ENCODE data around the gene WDR54. TPM values are rescaled to one million over a fixed set of nuclear protein-coding genes. Genes with fewer than 3 reads are reported as not detected.
"Not testable (repeated sequence)": the region's sequence is repeated elsewhere in the genome, so short reads cannot be mapped to it uniquely, and the experiment has no call there.

The WDR54 gene
- total RNA-seq, 1 experiment from 2014 or later, result 183 TPM

DNA sequence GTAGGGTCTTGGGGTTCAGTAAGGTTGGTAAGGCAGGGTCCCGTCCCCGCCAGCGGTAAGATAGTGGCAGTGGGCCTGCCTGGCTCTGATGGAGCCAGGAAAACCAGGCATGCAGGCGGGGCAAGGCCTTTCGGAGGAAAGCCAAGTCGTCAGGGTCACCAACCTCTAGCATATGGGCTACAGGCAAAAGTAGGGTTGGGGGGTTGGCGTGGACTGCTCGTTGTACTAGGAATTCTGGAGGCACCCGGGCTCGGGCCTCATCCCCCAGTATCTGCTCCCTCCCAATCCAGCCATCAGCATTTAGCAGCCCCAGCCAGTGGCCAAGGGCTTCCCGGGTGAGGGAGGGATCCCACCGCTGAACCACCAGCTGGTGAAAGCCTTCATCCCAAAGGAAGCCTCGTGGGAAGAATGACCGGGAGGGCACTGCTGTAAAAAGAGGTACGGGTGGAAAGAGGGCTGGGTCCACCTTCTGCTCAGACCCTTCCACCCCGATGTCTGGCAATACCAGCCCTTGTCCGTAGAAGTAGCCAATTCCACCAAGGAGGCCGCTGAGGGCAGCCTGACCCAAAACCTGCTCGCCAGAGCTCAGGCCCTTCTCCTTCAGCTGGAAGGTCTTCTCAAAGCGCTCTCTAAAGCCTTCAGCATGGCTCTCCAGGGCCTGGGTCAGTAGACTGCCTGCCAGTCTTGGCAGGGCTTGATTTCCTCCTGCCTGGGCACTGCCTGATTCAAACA lies 40.7 kb downstream of the WDR54 start:
- in situ Hi-C loops (cut with HindIII; ENCODE audit: low pct_unique_long_range_greater_than_20kb, low sequenced_read_pairs), result no loop called here
- no peak for DNase-seq (ENCODE audit: low read depth)

DNA sequence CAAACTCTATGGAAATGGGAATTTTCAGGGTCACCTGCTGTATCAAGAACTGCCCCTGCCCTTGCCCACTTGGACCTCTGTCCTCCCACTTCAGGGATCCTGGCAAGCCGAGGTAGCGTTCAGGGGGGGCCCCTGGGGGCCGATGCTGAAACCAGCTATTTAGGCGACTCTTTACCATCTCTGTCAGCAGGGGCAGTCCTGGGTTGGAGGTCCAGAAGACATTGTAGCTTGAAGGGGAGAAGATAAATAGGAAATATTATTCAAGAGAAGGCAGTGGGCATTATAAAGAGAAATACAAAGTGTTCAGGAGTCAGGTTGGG lies 41.2 kb downstream of the WDR54 start:
- in situ Hi-C loops (cut with HindIII; ENCODE audit: low pct_unique_long_range_greater_than_20kb, low sequenced_read_pairs), result no loop called here
- no peak for DNase-seq (ENCODE audit: low read depth)

DNA sequence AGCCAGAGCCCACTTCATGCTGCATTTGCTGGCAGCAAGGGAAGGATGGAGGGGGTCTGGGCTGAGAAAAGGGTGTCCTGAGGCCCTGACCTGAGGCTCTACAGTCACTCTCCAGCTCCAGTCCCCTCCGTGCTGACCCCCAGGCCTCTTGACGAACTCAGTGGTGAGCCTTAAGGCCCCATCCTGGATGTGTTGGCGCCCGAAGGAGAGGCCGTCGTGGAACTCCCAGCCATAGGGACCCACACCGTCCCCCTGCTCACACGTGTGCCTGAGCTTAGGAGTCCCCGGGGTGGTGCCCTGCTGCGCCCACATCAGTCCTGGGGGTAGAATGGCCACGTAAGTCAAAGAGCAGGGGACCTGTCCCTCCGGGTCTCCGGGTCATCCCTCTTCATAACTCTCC lies 42.9 kb downstream of the WDR54 start:
- in situ Hi-C loops (cut with HindIII; ENCODE audit: low pct_unique_long_range_greater_than_20kb, low sequenced_read_pairs), result no loop called here
- DNase-seq (ENCODE audit: low read depth), result no peak

DNA sequence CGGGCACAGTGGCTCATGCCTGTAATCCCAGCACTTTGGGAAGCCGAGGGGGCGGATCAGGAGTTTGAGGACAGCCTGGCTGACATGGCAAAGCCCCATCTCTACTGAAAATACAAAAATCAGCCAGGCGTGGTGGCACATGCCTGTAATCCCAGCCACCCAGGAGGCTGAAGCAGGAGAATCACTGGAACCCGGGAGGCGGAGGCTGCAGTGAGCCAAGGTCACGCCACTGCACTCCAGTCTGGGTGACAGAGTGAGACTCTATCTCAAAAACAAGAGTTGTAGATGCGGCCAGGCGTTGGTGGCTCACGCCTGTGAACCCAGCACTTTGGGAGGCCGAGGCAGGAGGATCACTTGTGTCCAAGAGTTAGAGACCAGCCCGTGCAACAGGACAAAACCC lies 49.2 kb downstream of the WDR54 start:
- DNase-seq (ENCODE audit: low read depth); in situ Hi-C loops (cut with HindIII; ENCODE audit: low pct_unique_long_range_greater_than_20kb, low sequenced_read_pairs): not testable (repeated sequence)

DNA sequence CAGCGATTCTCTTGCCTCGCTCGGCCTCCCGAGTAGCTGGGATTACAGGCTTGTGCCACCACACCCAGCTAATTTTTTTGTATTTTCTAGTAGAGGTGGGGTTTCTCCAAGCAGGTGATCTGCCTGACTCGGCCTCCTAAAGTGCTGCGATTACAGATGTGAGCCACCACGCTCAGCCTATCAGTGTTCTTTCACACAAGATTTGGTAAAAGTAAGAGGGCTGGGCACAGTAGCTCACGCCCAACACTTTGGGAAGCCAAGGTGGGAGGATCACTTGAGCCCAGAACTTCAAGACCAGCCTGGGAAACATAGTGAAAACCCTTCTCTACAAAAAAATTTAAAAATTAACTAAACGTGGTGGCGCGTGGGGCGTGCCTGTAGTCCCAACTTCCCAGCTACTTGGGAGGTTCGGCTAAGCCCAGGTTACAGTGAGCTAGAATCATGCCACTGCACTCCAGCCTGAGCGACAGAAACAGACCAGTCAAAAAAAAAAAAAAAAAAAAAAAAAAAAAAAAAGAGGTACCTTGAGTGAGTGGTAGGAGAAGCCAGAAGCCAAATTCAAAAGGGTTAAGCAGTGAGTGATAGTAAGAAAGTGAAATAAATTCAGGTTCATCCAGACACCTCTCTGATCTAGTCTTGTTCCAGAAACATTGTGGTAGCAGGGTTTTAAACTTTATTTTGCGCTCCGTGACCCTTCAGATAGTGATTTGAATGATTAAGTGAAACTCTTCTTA lies 50.0 kb downstream of the WDR54 start:
- in situ Hi-C loops (cut with HindIII; ENCODE audit: low pct_unique_long_range_greater_than_20kb, low sequenced_read_pairs), result no loop called here
- DNase-seq (ENCODE audit: low read depth), result peak; percentile 47

GRCh38 chr2:74472086-74472944 lies 50.8 kb downstream of the WDR54 start, which contains the start of gene MRPL53:
Gene MRPL53, minus strand, starts transcription at chr2:74472680. Its CDS starts 20 bp downstream, at chr2:74472660.
- in situ Hi-C loops (cut with HindIII; ENCODE audit: low pct_unique_long_range_greater_than_20kb, low sequenced_read_pairs), result no loop called here
- peak; percentile 88 for DNase-seq (ENCODE audit: low read depth)

GRCh38 chr2:74472945-74473258 lies 51.4 kb downstream of the WDR54 start:
- in situ Hi-C loops (cut with HindIII; ENCODE audit: low pct_unique_long_range_greater_than_20kb, low sequenced_read_pairs), result no loop called here
- no peak for DNase-seq (ENCODE audit: low read depth)

GRCh38 chr2:74474481-74474880 lies 53.0 kb downstream of the WDR54 start:
- in situ Hi-C loops (cut with HindIII; ENCODE audit: low pct_unique_long_range_greater_than_20kb, low sequenced_read_pairs), result no loop called here

DNA sequence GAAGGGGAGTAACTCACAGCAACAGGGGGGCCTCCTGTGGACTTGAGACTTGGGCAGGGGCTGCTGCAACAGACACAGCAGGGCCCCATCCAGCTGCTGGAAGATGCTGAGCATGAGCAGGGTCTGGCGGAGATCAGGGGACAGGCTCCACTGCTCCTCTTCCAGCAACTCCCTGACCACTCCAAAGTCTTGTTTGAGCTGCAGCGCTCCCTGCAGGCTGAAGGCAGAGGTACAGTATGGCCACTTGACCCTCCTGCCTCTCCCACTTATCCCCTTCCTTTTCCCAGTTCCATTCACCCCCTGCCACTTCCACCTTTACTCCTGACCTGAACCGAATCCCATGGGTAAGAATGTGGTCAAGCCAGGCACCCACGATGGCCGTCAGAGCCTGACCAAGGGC lies 53.4 kb downstream of the WDR54 start:
- in situ Hi-C loops (cut with HindIII; ENCODE audit: low pct_unique_long_range_greater_than_20kb, low sequenced_read_pairs), result no loop called here
- DNase-seq (ENCODE audit: low read depth), result no peak

More at GRCh38 chr2:74474481-74474880, 53.0 kb downstream of the WDR54 start:
- no peak for DNase-seq (ENCODE audit: low read depth)

Other genes with a start within 250 kb of the WDR54 start
- 119 and 173 TPM in 2 replicates for gene MOB1A, start 242.9 kb upstream of the WDR54 start, total RNA-seq (2014; rRNA removed; shearing (Covaris generic); ENCODE audit: low replicate concordance)
- 197 and 274 TPM in 2 replicates for gene MTHFD2, start 223.1 kb upstream of the WDR54 start, total RNA-seq (2014; rRNA removed; shearing (Covaris generic); ENCODE audit: low replicate concordance)
- gene SLC4A5, start 78.3 kb upstream of the WDR54 start, total RNA-seq (2014; rRNA removed; shearing (Covaris generic); ENCODE audit: low replicate concordance), result 0.84 and 7.1 TPM in 2 replicates
- 117 TPM in 2 replicates for gene DCTN1, start 41.4 kb upstream of the WDR54 start, total RNA-seq (2014; rRNA removed; shearing (Covaris generic); ENCODE audit: low replicate concordance)
- 7.9 and 9.6 TPM in 2 replicates for gene C2orf81, start 111 bp upstream of the WDR54 start, total RNA-seq (2014; rRNA removed; shearing (Covaris generic); ENCODE audit: low replicate concordance)
- 55.6 and 71.1 TPM in 2 replicates for gene RTKN, start 20.2 kb downstream of the WDR54 start, total RNA-seq (2014; rRNA removed; shearing (Covaris generic); ENCODE audit: low replicate concordance)
- gene INO80B, start 33.4 kb downstream of the WDR54 start, total RNA-seq (2014; rRNA removed; shearing (Covaris generic); ENCODE audit: low replicate concordance), result 13.5 and 37.7 TPM in 2 replicates
- 63.4 and 110 TPM in 2 replicates for gene WBP1, start 36.7 kb downstream of the WDR54 start, total RNA-seq (2014; rRNA removed; shearing (Covaris generic); ENCODE audit: low replicate concordance)
- 77.2 and 80.5 TPM in 2 replicates for gene MOGS, start 43.7 kb downstream of the WDR54 start, total RNA-seq (2014; rRNA removed; shearing (Covaris generic); ENCODE audit: low replicate concordance)
- gene MRPL53, start 51.0 kb downstream of the WDR54 start, total RNA-seq (2014; rRNA removed; shearing (Covaris generic); ENCODE audit: low replicate concordance), result 54.0 and 123 TPM in 2 replicates
- gene CCDC142, start 61.3 kb downstream of the WDR54 start, total RNA-seq (2014; rRNA removed; shearing (Covaris generic); ENCODE audit: low replicate concordance), result 10.7 and 15.0 TPM in 2 replicates
- 10.6 and 19.9 TPM in 2 replicates for gene TTC31, start 61.4 kb downstream of the WDR54 start, total RNA-seq (2014; rRNA removed; shearing (Covaris generic); ENCODE audit: low replicate concordance)
- 28.5 and 41.0 TPM in 2 replicates for gene LBX2, start 77.9 kb downstream of the WDR54 start, total RNA-seq (2014; rRNA removed; shearing (Covaris generic); ENCODE audit: low replicate concordance)
- gene PCGF1, start 86.0 kb downstream of the WDR54 start, total RNA-seq (2014; rRNA removed; shearing (Covaris generic); ENCODE audit: low replicate concordance), result 19.9 and 30.5 TPM in 2 replicates
- not detected in 2 replicates for gene TLX2, start 92.7 kb downstream of the WDR54 start, total RNA-seq (2014; rRNA removed; shearing (Covaris generic); ENCODE audit: low replicate concordance)
- gene DQX1, start 104.5 kb downstream of the WDR54 start, total RNA-seq (2014; rRNA removed; shearing (Covaris generic); ENCODE audit: low replicate concordance), result not detected in 2 replicates
- 128 and 130 TPM in 2 replicates for gene AUP1, start 108.0 kb downstream of the WDR54 start, total RNA-seq (2014; rRNA removed; shearing (Covaris generic); ENCODE audit: low replicate concordance)
- gene HTRA2, start 108.2 kb downstream of the WDR54 start, total RNA-seq (2014; rRNA removed; shearing (Covaris generic); ENCODE audit: low replicate concordance), result 60.3 and 84.7 TPM in 2 replicates
- gene LOXL3, start 132.2 kb downstream of the WDR54 start, total RNA-seq (2014; rRNA removed; shearing (Covaris generic); ENCODE audit: low replicate concordance), result 0.81 and 2.2 TPM in 2 replicates
- gene DOK1, start 133.0 kb downstream of the WDR54 start, total RNA-seq (2014; rRNA removed; shearing (Covaris generic); ENCODE audit: low replicate concordance), result 19.7 and 21.9 TPM in 2 replicates
- not detected in 2 replicates for gene M1AP, start 226.6 kb downstream of the WDR54 start, total RNA-seq (2014; rRNA removed; shearing (Covaris generic); ENCODE audit: low replicate concordance)
- 4.7 and 7.6 TPM in 2 replicates for gene SEMA4F, start 232.5 kb downstream of the WDR54 start, total RNA-seq (2014; rRNA removed; shearing (Covaris generic); ENCODE audit: low replicate concordance)

Measured in Caki2 (cell line).